ENCODE data around the gene PEAK1. TPM values are rescaled to one million over a fixed set of nuclear protein-coding genes. Genes with fewer than 3 reads are reported as not detected.
"Not testable (repeated sequence)": the region's sequence is repeated elsewhere in the genome, so short reads cannot be mapped to it uniquely, and the experiment has no call there.

The PEAK1 gene
- total RNA-seq, 1 experiment from 2014 or later, result 36.7 TPM

DNA sequence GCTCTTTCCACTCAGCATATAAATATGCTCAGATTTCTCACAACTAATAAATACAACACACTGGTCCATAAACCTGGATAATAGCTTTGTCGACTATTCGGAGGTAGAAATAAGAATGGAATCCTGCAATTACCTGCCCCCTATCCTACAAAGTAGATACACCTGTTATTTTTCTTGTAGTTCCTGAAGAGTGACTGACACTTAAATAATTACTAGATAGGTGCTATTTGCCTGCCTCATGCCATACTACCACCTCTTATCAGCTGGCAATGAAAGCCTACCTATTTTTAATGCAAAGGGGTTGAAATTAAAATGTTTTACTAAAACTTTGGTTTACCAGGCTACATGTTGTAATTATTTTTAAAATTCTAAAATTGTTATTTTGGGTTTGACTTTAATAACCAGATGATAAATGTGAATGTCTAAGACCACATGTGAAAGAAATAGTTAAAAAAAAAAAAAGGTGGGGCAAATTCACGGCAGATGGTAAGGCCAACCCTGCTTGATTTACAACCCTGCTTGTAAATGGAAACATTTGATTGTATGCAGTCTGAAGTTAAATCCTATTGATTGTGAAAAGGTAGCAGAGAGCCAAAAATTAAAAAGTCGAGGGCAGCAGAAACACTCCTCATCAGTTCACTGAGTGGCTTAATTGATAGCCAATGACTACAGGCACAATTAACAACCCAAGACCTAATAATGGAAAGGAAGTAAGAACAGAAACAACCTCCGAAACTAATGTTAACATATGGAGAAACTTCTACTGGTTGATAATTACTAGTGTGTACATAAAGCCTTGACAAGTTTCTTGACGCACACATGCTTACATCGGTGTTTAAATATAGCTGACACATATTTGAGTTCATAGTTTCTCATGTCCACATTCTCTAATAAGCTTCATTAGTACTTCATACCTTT is 8.9 kb downstream of the PEAK1 start:
- BruUV-seq (replicated peaks), result no TSS peak
- ChIA-PET POLR2A (ENCODE audit: low non-redundant PET) (no interaction called here), CTCF (no interaction called here)
- H3K27me3 ChIP-seq (replicated peaks; ENCODE audit: insufficient read depth, low read depth, low read length, poor library complexity), result no peaks in the 10 kb centered on the region
- H3K4me1 ChIP-seq (ENCODE audit: insufficient read depth, low read length, poor library complexity, severe bottlenecking), result peaks cover 22% of the 10 kb centered on the region
- no peak overlapping the region for H3K4me3 ChIP-seq (ENCODE audit: low read depth, low read length, poor library complexity, severe bottlenecking)
- H3K27ac ChIP-seq (ENCODE audit: low read depth, low read length, poor library complexity, severe bottlenecking), result no peak overlapping the region
- H3K36me3 ChIP-seq (ENCODE audit: insufficient read depth, low read length, poor library complexity, severe bottlenecking), result no peaks in the 10 kb centered on the region
- H3K9me3 ChIP-seq (ENCODE audit: low read depth, low read length, poor library complexity, severe bottlenecking), result no peaks in the 10 kb centered on the region
- no peak for TF ChIP-seq EZH2 (IDR thresholded peaks at IDR 0.05; ENCODE audit: borderline replicate concordance, low read depth, low read length, poor library complexity, severe bottlenecking)
- TF ChIP-seq, protein P1, sequence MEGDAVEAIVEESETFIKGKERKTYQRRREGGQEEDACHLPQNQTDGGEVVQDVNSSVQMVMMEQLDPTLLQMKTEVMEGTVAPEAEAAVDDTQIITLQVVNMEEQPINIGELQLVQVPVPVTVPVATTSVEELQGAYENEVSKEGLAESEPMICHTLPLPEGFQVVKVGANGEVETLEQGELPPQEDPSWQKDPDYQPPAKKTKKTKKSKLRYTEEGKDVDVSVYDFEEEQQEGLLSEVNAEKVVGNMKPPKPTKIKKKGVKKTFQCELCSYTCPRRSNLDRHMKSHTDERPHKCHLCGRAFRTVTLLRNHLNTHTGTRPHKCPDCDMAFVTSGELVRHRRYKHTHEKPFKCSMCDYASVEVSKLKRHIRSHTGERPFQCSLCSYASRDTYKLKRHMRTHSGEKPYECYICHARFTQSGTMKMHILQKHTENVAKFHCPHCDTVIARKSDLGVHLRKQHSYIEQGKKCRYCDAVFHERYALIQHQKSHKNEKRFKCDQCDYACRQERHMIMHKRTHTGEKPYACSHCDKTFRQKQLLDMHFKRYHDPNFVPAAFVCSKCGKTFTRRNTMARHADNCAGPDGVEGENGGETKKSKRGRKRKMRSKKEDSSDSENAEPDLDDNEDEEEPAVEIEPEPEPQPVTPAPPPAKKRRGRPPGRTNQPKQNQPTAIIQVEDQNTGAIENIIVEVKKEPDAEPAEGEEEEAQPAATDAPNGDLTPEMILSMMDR (conservative IDR thresholded peaks at IDR 0.05; ENCODE audit: low read depth, low read length), result no peak
- intact Hi-C loops (cut with micrococcal nuclease; ENCODE audit: unreplicated experiment), result no loop called here
- DNase-seq (ENCODE audit: low spot score), result no peak

GRCh38 chr15:77410157-77410500 is 9.8 kb downstream of the PEAK1 start:
- CTCF ChIA-PET, result not testable (repeated sequence)

DNA sequence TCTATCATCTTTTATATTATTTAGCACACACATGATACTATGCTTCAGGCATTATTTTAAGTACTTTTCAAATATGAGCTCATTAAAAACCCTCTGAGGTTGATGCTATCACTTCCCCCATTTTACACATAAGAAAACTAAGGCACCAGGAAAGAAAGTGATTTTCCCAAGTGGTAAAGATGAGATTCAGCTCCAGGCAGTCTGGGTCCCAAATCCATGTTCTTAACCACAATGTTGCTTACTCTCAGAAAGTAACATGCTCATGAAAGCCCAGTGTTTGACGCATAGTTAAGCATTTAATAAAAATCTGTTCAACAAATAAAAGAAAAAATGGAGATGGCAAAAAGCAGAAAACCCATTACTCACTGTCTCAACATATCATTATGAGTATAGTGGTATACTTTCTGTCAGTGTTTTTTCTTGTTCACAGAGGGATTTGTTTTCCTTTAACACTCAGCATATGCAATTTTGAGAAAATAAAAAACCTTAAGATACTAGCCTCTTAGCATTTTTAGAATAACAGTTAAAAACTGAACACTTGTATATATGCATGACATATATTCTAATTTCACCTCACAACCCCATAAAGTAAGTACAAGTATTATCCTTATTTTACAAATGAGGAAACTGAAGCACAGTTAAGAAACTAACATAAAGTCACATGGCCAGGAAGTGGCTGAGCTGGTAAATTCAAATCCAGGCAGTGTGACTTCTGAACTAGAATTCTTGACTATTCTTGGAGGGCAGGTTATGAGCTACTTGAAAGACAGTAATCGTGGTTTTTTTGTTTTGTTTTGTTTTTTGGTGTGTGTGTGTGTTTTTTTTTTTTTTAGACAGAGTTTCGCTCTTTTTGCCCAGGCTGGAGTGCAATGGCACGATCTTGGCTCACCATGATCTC is 10.4 kb downstream of the PEAK1 start:
- BruUV-seq (replicated peaks), result no TSS peak
- Histone ChIP-seq H3K9me3 (ENCODE audit: low read depth, low read length, poor library complexity, severe bottlenecking) (no peaks in the 10 kb centered on the region), H3K27ac (ENCODE audit: low read depth, low read length, poor library complexity, severe bottlenecking) (no peak overlapping the region), H3K36me3 (ENCODE audit: insufficient read depth, low read length, poor library complexity, severe bottlenecking) (no peaks in the 10 kb centered on the region), H3K4me3 (ENCODE audit: low read depth, low read length, poor library complexity, severe bottlenecking) (no peak overlapping the region), H3K27me3 (replicated peaks; ENCODE audit: insufficient read depth, low read depth, low read length, poor library complexity) (no peaks in the 10 kb centered on the region), H3K4me1 (ENCODE audit: insufficient read depth, low read length, poor library complexity, severe bottlenecking) (peaks cover 12% of the 10 kb centered on the region)
- POLR2A ChIA-PET (ENCODE audit: low non-redundant PET), result no interaction called here
- DNase-seq (ENCODE audit: low spot score), result no peak
- CTCF ChIA-PET, result no interaction called here
- TF ChIP-seq, protein P1 (conservative IDR thresholded peaks at IDR 0.05; ENCODE audit: low read depth, low read length), result no peak
- TF ChIP-seq EZH2 (IDR thresholded peaks at IDR 0.05; ENCODE audit: borderline replicate concordance, low read depth, low read length, poor library complexity, severe bottlenecking), result no peak
- intact Hi-C loops (cut with micrococcal nuclease; ENCODE audit: unreplicated experiment), result no loop called here

More at GRCh38 chr15:77410157-77410500, 9.8 kb downstream of the PEAK1 start:
- H3K27ac ChIP-seq (ENCODE audit: low read depth, low read length, poor library complexity, severe bottlenecking); intact Hi-C loops (cut with micrococcal nuclease; ENCODE audit: unreplicated experiment); BruUV-seq (replicated peaks); DNase-seq (ENCODE audit: low spot score); H3K4me3 ChIP-seq (ENCODE audit: low read depth, low read length, poor library complexity, severe bottlenecking); POLR2A ChIA-PET (ENCODE audit: low non-redundant PET); H3K27me3 ChIP-seq (replicated peaks; ENCODE audit: insufficient read depth, low read depth, low read length, poor library complexity); H3K9me3 ChIP-seq (ENCODE audit: low read depth, low read length, poor library complexity, severe bottlenecking); H3K36me3 ChIP-seq (ENCODE audit: insufficient read depth, low read length, poor library complexity, severe bottlenecking): not testable (repeated sequence)
- H3K4me1 ChIP-seq (ENCODE audit: insufficient read depth, low read length, poor library complexity, severe bottlenecking), result peaks cover 14% of the 10 kb centered on the region
